ENCODE results near the gene NSMCE1. TPM values are rescaled to one million over a fixed set of nuclear protein-coding genes. Genes with fewer than 3 reads are reported as not detected.

Gene NSMCE1, protein sequence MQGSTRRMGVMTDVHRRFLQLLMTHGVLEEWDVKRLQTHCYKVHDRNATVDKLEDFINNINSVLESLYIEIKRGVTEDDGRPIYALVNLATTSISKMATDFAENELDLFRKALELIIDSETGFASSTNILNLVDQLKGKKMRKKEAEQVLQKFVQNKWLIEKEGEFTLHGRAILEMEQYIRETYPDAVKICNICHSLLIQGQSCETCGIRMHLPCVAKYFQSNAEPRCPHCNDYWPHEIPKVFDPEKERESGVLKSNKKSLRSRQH
- 25.4 to 26.6 TPM (median 25.8 TPM) in 3 replicates for total RNA-seq

DNA sequence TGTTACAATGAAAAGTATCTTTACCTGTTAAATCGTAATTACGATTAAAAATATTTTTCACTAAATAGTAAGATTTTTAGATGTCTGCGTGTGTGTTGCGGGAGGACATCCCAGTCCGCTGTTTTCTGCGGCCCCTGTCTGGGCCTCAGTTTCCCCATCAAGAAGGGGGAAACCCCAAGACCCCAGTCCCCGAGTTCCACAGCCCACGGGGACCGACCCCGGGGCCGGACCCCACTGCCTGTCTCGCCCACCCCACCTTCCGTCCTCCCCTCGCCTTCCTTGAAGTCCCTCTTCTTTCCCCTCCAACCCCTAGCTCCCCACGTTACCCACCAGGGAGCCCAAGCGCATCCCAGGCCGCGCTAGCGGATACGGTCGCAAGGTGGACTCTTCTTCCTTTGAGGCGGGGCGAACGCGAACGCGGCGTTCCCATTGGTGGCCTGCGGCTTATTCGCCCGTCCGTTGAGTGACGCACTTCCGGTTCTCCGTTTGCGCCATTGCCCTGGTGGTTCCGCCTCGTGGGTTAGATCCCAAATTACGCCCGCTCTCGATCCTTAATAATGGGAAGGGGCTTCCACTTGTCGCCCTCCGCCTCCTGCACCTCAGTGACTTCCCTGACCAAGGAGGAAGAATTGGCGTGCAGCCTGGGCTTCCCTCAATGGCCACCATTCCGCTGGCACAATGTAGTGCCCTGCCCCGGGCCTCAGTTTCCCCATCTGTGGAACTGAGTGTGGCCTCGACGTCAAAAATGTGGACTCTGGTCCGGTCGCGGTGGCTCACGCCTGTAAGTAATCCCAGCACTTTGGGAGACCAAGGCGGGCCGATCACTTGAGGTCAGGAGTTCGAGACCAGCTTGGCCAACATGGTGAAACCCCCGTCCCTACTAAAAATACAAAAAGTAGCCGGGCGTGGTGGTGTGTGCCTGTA lies at the start of gene NSMCE1:
NSMCE1 (minus strand) TSS at position 397 of the 924 bp plus-strand sequence. CDS start 11,202 bp downstream, outside the sequence.
- Mint-ChIP-seq H3K27me3 (ENCODE audit: low read depth) (no peaks in the 10 kb centered on the region), H3K27ac (peak within 1 kb of the TSS; percentile 89), H3K4me1 (peaks cover 10% of the 10 kb centered on the region), H3K36me3 (peaks cover 2% of the 10 kb centered on the region), H3K9me3 (peaks cover 3% of the 10 kb centered on the region), H3K4me3 (peak within 1 kb of the TSS; percentile 84)
- DNase-seq (ENCODE audit: low spot score in 2 of 2, unreplicated experiment in 2 of 2), result peak; percentile 72 to 86
- TF ChIP-seq, protein P1, sequence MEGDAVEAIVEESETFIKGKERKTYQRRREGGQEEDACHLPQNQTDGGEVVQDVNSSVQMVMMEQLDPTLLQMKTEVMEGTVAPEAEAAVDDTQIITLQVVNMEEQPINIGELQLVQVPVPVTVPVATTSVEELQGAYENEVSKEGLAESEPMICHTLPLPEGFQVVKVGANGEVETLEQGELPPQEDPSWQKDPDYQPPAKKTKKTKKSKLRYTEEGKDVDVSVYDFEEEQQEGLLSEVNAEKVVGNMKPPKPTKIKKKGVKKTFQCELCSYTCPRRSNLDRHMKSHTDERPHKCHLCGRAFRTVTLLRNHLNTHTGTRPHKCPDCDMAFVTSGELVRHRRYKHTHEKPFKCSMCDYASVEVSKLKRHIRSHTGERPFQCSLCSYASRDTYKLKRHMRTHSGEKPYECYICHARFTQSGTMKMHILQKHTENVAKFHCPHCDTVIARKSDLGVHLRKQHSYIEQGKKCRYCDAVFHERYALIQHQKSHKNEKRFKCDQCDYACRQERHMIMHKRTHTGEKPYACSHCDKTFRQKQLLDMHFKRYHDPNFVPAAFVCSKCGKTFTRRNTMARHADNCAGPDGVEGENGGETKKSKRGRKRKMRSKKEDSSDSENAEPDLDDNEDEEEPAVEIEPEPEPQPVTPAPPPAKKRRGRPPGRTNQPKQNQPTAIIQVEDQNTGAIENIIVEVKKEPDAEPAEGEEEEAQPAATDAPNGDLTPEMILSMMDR (IDR thresholded peaks at IDR 0.05; ENCODE audit: unreplicated experiment), result no peak

DNA sequence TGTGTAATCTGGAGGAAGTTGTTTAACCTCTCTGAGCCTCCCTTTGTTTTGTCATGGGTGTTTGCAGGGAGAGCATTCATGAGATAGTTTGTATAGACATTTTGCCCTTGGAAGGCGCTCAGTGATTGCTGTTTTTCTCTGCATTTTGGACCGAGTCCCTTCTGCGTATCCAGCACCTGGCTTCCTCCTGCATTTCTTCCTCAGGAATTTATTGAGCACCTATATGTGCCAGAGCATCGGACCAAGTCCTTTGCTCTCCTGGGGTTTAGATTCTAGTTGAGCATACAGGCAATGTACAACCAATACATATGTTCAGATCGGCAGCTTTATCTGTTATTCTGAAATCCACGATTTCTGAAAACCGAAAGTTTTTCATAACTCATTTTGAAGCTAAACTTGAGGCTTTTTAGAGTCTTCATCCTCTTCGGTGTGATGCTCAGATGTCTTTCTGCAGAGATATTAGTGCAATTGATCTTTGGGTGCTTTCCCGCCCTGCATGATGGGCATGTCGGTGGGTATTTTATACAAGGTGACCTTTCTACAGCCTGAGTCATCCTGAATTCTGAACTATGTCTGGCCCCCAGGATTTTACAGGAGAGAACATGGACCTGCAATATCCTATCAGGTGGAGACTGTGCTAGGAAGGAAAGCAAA lies 49.3 kb upstream of the NSMCE1 start:
- TF ChIP-seq, protein P1 (IDR thresholded peaks at IDR 0.05; ENCODE audit: unreplicated experiment), result no peak
- peaks cover 15% of the 10 kb centered on the region for H3K27me3 Mint-ChIP-seq (ENCODE audit: low read depth)
- no peak overlapping the region for H3K27ac Mint-ChIP-seq
- peaks cover 2% of the 10 kb centered on the region for H3K4me1 Mint-ChIP-seq
- H3K4me3 Mint-ChIP-seq, result no peak overlapping the region
- no peaks in the 10 kb centered on the region for H3K9me3 Mint-ChIP-seq
- no peak for DNase-seq (ENCODE audit: low spot score in 2 of 2, unreplicated experiment in 2 of 2)
- H3K36me3 Mint-ChIP-seq, result no peaks in the 10 kb centered on the region

DNA sequence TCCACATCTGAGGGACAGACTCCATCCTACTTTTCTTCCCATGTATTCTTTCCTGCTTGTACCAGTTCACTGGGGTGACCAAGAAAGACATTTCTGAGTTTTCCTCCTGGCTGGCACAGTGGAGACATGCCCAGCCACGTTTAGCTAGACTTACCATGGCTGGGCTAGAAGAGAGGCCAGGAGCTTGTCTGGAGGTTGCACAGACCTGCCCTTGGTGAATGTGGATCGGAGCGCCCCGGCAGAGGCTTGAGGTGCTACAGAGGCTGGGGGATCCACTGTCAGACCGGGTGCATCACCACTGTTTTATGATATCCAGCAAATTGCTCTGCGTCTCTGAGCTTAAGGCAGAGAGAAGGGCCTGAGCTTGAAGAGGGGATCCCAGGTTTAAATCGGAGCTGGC lies 48.7 kb upstream of the NSMCE1 start:
- Mint-ChIP-seq H3K4me1 (peaks cover 2% of the 10 kb centered on the region), H3K27me3 (ENCODE audit: low read depth) (peaks cover 18% of the 10 kb centered on the region), H3K27ac (no peak overlapping the region), H3K9me3 (no peaks in the 10 kb centered on the region), H3K36me3 (no peaks in the 10 kb centered on the region), H3K4me3 (no peak overlapping the region)
- no peak for DNase-seq (ENCODE audit: low spot score in 2 of 2, unreplicated experiment in 2 of 2)
- TF ChIP-seq, protein P1 (IDR thresholded peaks at IDR 0.05; ENCODE audit: unreplicated experiment), result no peak

DNA sequence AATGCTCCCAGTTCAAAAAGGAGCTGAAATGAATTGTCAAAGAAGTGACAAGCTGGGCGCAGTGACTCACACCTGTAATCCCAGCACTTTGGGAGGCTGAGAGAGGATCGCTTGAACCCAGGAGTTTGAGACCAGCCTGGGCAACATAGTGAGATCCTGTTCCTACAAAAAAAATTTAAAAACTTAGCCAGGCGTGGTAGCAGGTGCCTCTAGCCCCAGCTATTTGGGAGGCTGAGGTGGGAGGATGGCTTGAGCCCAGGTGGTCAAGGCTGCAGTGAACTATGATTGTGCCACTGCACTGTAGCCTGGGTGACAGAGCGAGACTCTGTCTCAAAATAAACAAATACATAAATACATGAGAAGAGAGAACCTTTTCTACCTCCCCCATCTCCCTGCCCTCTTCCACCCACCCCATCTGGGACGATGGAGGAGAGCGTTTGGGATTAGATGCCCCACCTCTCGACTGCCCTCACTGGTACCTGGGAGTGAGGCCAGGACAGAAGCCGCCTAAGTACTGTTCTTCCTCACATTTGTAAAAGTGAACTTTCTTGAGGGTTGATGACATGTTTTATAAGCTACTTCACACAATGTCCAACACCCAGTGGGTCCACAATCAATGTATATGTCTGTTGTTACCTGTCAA lies 47.6 kb upstream of the NSMCE1 start:
- TF ChIP-seq, protein P1 (IDR thresholded peaks at IDR 0.05; ENCODE audit: unreplicated experiment), result no peak
- peaks cover 2% of the 10 kb centered on the region for H3K4me1 Mint-ChIP-seq
- no peaks in the 10 kb centered on the region for H3K9me3 Mint-ChIP-seq
- H3K27me3 Mint-ChIP-seq (ENCODE audit: low read depth), result peaks cover 29% of the 10 kb centered on the region
- no peaks in the 10 kb centered on the region for H3K36me3 Mint-ChIP-seq
- DNase-seq (ENCODE audit: low spot score in 2 of 2, unreplicated experiment in 2 of 2), result no peak
- H3K27ac Mint-ChIP-seq, result no peak overlapping the region
- no peak overlapping the region for H3K4me3 Mint-ChIP-seq

DNA sequence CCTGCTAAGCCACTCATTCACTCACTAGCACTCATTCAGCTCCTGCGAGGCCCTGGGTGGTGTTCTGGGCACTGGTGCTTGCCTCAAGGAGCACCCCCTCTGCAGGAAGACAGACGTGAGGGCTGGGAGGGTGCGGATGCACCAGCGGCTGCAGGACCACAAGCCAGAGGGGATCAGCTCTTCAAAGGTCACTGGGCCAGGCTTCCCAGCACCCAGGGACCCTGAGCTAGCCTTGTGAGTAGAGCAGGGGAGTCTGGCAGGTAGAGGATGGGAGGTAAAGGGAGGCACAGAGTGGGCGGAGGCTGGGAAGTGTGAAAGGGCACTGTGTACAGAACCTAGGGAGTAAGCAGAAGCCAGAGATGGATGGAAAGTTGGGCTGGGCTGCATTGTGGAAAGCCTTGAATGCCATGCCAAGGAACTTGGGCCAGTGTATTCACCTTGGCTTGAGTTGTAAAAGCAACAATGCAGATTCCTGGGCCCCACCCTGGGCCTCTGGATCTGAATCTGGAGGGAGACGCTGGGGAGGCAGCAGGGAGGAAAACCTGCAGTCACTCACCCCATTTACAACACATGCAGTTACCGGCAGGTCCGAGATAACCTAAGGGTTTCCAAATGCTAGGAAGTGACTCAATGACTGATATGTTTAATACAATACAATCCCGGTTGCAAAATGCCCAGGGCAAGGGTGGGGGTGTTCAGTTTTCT lies 46.9 kb upstream of the NSMCE1 start:
- H3K27me3 Mint-ChIP-seq (ENCODE audit: low read depth), result peaks cover 35% of the 10 kb centered on the region
- no peak overlapping the region for H3K27ac Mint-ChIP-seq
- H3K36me3 Mint-ChIP-seq, result no peaks in the 10 kb centered on the region
- TF ChIP-seq, protein P1 (IDR thresholded peaks at IDR 0.05; ENCODE audit: unreplicated experiment), result no peak
- peak overlapping the region; percentile 76 for H3K4me3 Mint-ChIP-seq
- no peak for DNase-seq (ENCODE audit: low spot score in 2 of 2, unreplicated experiment in 2 of 2)
- no peaks in the 10 kb centered on the region for H3K9me3 Mint-ChIP-seq
- H3K4me1 Mint-ChIP-seq, result peaks cover 2% of the 10 kb centered on the region

Data from mesothelial cell of epicardium (in vitro differentiated cells).